Thyroid gland (tissue), 4 donors: ENCODE measurements around the gene NEURL4. TPM values are rescaled to one million over a fixed set of nuclear protein-coding genes. Genes with fewer than 3 reads are reported as not detected.

Source experiments
- DNase-seq, 2 donors: peaks; one replicate each; pipeline ENCODE4 v3.0.0-alpha.2; 2019
- H3K27ac ChIP-seq, 3 donors: fragments of 200-600 bp; sonication (generic); 1 replicate in 2 of 3; 2 replicates in 1 of 3; pipeline ENCODE4 v1.5.1; 2016 to 2019; ENCODE audit warnings: mild to moderate bottlenecking in 1 of 3, moderate library complexity in 1 of 3
- H3K27me3 ChIP-seq: fragments of 200-600 bp; sonication (generic); one replicate; pipeline ENCODE4 v1.5.1; 2019
- H3K36me3 ChIP-seq, 2 donors: fragments of 200-600 bp; sonication (generic); one replicate each; pipeline ENCODE4 v1.5.1; 2016 to 2019
- H3K4me1 ChIP-seq, 2 donors: fragments of 200-600 bp; sonication (generic); one replicate each; pipeline ENCODE4 v1.5.1; 2017 to 2019
- H3K4me3 ChIP-seq, 3 donors: fragments of 200-600 bp; sonication (generic); replicated peaks in 1 of 3; 1 replicate in 2 of 3; 2 replicates in 1 of 3; pipeline ENCODE4 v1.5.1; 2016; ENCODE audit warnings: mild to moderate bottlenecking in 1 of 3
- H3K9me3 ChIP-seq: fragments of 200-600 bp; sonication (generic); one replicate; pipeline ENCODE4 v1.5.1; 2017
- POLR2A ChIP-seq, 2 donors: fragments of 450-650 bp; IDR thresholded peaks; one replicate each; pipeline ENCODE4 v1.6.1; 2017; ENCODE audit warnings: antibody characterized with exemption in 2 of 2, mild to moderate bottlenecking in 2 of 2, moderate library complexity in 1 of 2
- WGBS, 2 donors: methylation state at CpG; one replicate each; pipeline ENCODE4 v1.1.5; 2017; 5-methylcytosine and 5-hydroxymethylcytosine counted together
- intact Hi-C: fragments of 100-400 bp; cut with DNase I; formaldehyde crosslinking; loops from one replicate; pipeline ENCODE4 v1.15.1; 2023
- total RNA-seq, 4 donors: library from RNA; depleted of rRNA; stranded (reverse); fragments of >200 nt; gene quantifications; one replicate each; pipeline ENCODE4 v1.2.3, GENCODE V29; 2016
- TF ChIP-seq, protein P1 (sequence below), 6 experiments: fragments of 200-600 bp in 3 of 6; fragments of 450-650 bp in 3 of 6; sonication (generic) in 3 of 6; IDR thresholded peaks; one replicate each; pipeline ENCODE4 v1.5.1; 2016 to 2019; ENCODE audit warnings: antibody characterized with exemption in 6 of 6, mild to moderate bottlenecking in 2 of 6, inconsistent platforms in 1 of 6, moderate library complexity in 1 of 6

NEURL4 gene
- total RNA-seq, 4 donors from 2014 or later, result 18.5 to 32.8 (median 22.5) TPM

DNA sequence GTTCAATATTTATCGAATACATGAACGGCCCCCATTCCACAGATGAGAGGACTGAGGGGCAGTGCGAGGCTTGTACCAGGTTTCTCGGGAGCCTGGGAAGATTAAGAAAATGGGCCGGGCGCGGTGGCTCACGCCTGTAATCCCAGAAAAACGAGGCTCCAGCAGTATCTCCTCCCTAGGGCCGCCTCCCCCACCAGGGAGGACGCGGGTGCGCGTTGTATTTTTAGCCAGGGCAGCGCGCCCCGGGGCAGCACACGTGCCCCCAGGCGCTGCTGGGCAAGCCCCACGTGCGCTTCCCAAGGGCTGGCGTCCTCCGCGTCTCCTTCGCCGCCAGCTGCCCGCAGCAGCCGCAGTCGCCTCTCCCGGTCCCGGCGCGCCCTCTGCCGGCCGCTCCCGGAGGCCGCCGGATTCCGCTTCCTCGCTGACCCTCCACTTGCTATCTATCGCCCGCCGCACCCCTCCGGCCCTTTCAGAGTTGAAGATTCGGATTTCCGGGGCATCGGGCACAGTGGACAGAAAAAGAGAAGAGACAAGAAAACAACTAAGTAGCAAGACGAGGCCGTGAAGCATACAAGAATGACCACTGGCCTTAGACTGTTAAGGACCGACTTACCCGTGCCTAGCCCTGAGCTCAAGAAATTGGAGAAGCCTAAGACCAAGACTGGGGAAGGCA lies 32.8 kb downstream of the NEURL4 start:
- DNase-seq, result peak; percentile 85
- intact Hi-C loops, result loop anchor here (2.0 to 5.0 kb wide), 2 partner anchors 16 to 254 kb away; partner anchors contain the start of genes SLC16A11 and SLC2A4
- TF ChIP-seq, protein P1, sequence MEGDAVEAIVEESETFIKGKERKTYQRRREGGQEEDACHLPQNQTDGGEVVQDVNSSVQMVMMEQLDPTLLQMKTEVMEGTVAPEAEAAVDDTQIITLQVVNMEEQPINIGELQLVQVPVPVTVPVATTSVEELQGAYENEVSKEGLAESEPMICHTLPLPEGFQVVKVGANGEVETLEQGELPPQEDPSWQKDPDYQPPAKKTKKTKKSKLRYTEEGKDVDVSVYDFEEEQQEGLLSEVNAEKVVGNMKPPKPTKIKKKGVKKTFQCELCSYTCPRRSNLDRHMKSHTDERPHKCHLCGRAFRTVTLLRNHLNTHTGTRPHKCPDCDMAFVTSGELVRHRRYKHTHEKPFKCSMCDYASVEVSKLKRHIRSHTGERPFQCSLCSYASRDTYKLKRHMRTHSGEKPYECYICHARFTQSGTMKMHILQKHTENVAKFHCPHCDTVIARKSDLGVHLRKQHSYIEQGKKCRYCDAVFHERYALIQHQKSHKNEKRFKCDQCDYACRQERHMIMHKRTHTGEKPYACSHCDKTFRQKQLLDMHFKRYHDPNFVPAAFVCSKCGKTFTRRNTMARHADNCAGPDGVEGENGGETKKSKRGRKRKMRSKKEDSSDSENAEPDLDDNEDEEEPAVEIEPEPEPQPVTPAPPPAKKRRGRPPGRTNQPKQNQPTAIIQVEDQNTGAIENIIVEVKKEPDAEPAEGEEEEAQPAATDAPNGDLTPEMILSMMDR (IDR thresholded peaks at IDR 0.05), result peak; percentile 80 to 97 (median 93)
- TF ChIP-seq POLR2A (IDR thresholded peaks at IDR 0.05), result no peak
- WGBS, 2 donors, result 6 to 9% methylated on average over 31 to 40 of the region's 51 CpGs
- H3K4me1 ChIP-seq, result peaks cover 8 to 36% of the 10 kb centered on the region in 2 donors
- H3K4me3 ChIP-seq, result no peak overlapping the region
- H3K27me3 ChIP-seq, result no peaks in the 10 kb centered on the region
- peak overlapping the region in 1 of 3 donors; percentile 12 for H3K27ac ChIP-seq
- H3K9me3 ChIP-seq, result no peaks in the 10 kb centered on the region
- no peaks in the 10 kb centered on the region for H3K36me3 ChIP-seq

DNA sequence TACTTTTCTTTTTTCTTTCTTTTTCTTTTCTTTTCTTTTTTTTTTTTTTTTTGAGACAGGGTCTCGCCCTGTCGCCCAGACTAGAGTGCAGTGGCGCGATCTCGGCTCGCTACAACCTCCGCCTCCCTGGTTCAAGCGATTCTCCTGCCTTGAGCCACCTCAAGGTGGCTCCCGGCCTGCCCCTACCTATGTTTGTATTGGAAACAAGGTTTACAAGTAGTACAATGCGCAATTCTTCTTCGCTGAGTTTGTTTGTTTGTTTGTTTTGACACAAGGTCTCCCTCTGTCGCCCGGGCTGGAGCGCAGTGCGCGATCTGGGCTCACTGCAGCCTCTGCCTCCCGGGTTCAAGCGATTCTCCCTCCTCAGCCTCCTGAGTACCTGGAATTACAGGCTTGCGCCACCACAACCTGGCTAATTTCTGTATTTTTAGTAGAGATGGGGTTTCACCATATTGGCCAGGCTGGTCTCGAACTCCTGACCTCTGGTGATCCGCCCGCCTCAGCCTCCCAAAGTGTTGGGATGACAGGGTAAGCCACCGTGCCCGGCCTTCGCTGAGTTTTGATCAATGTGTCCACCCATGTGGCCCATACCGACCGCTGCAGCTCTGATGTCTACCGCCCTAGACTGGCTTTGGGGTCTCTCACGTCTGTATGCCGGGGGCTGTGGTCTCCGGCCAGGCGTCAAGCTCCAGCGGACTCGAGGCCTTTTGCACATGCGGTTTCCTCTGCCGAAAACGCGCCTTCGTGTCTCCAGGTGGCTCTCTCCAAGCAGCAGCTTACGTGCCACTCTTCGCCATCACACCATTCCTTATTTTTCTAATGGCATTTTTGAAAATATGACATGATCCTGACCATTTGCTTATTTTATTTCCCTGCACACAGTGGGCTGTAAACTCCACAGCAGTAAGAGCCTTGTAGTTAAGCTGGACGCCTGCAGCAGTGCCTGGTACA lies 33.6 kb downstream of the NEURL4 start:
- Histone ChIP-seq H3K4me3 (peak overlapping the region in 1 of 3 donors; percentile 14), H3K27ac (peak overlapping the region in 1 of 3 donors; percentile 12), H3K27me3 (no peaks in the 10 kb centered on the region), H3K4me1 (peaks cover 8 to 36% of the 10 kb centered on the region in 2 donors), H3K36me3 (no peaks in the 10 kb centered on the region), H3K9me3 (no peaks in the 10 kb centered on the region)
- intact Hi-C loops, result loop anchor here (2.0 to 5.0 kb wide), 2 partner anchors 15 to 253 kb away; partner anchors contain the start of genes SLC16A11 and SLC2A4
- TF ChIP-seq POLR2A (IDR thresholded peaks at IDR 0.05), result no peak
- DNase-seq, result peak in 1 of 2 donors; percentile 19
- WGBS, 2 donors, result 59 to 63% methylated on average over 42 of the region's 42 CpGs

DNA sequence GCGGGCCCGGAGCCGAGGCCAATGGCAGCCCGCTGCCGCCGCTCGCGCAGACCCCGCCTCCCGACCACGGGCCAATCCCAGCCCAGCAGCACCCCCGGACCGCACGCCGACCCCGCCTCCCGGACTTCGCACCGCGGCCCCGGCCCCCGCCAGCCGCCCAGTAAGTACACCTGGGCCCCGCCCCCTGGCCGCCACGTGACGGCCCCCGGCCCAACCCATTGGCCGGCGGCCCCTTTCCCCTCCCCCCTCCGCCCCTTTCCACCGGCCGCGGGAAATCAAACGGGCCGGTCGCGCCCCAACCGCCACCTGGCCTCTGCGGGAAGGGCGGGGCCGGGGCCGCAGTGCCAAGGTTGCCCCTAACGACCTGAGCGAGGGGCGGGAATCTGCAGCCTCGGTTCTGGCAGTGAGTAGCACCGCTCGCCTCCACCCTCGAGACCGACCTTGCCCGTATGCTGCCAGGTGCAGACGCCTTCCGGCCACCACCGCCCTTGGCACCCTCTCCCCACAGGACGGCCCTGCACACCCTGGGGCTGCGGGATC lies 34.5 kb downstream of the NEURL4 start, which contains the start of gene YBX2:
YBX2 (minus strand) TSS at position 26 of the 540 bp plus-strand sequence. CDS start 139 bp downstream, outside the sequence.
- WGBS, 2 donors, result 2 to 6% methylated on average over 12 to 28 of the region's 57 CpGs
- Histone ChIP-seq H3K36me3 (no peaks in the 10 kb centered on the region), H3K4me1 (peaks cover 8 to 36% of the 10 kb centered on the region in 2 donors), H3K27me3 (no peaks in the 10 kb centered on the region), H3K9me3 (no peaks in the 10 kb centered on the region), H3K27ac (no peak within 1 kb of the TSS), H3K4me3 (peak within 1 kb of the TSS in 1 of 3 donors; percentile 14)
- intact Hi-C loops, result loop anchor here (5.0 kb wide), 1 partner anchor 252 kb away; the partner anchor contains the start of gene SLC16A11
- peak; percentile 70 to 80 for DNase-seq
- TF ChIP-seq, protein P1 (IDR thresholded peaks at IDR 0.05), result no peak
- TF ChIP-seq POLR2A (IDR thresholded peaks at IDR 0.05), result no peak

DNA sequence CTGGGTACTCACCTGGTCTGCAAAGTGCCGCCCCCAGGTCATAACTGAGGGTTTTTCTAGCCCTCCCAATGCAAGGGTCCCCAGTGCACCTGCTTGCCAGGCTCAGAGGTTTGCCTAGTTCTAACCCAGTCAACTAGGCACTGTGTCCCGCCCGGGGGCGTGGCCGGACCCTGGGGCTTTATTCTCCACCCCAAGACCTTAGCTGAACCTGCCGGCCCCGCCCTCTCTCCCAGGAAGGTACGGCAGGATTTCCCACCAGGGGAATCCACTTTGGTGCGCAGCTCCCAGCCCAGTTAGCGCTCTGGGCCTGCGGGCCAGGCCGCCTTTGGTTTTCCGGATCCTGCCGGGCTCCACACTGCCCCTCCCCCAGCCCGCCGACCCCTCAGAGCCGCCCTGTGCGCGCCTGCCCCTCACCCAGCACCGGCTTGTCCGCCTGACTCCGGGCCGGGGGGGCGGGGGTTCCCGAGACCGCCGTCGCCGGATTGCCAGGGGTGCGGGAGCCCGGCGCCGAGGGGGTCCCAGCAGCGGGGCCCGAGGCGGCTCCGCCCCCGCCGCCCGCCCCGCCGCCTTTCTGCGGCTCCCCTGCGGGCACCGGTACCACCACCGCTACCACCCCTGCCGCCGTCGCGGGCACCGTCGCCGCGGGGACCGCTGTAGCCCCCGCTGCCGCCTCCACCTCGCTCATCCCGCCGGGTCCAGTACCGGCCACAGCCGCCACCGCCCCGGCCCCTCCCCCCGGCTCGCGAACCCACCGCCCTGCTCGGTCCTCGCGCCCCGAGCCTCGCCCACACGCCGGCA lies 35.1 kb downstream of the NEURL4 start:
- no peaks in the 10 kb centered on the region for H3K27me3 ChIP-seq
- peaks cover 8 to 36% of the 10 kb centered on the region in 2 donors for H3K4me1 ChIP-seq
- peak; percentile 64 to 80 for DNase-seq
- no peaks in the 10 kb centered on the region for H3K9me3 ChIP-seq
- peak overlapping the region in 1 of 3 donors; percentile 14 for H3K4me3 ChIP-seq
- no peak for TF ChIP-seq POLR2A (IDR thresholded peaks at IDR 0.05)
- TF ChIP-seq, protein P1 (IDR thresholded peaks at IDR 0.05), result no peak
- H3K36me3 ChIP-seq, result no peaks in the 10 kb centered on the region
- intact Hi-C loops, result no loop called here
- WGBS, 2 donors, result 28 to 34% methylated on average over 12 to 15 of the region's 75 CpGs
- no peak overlapping the region for H3K27ac ChIP-seq
